RKO (cell line): Measurements from ENCODE around the gene DHRSX.
A peak's percentile ranks its signal among the peaks of the same experiment; 100 is the strongest.
"Not testable (repeated sequence)": the region's sequence is repeated elsewhere in the genome, so short reads cannot be mapped to it uniquely, and the experiment has no call there.

ENCODE experiments used
- DNase-seq: peaks from one replicate; pipeline ENCODE4 v3.0.0-alpha.2; 2016; ENCODE audit warnings: low spot score

Gene DHRSX

DNA sequence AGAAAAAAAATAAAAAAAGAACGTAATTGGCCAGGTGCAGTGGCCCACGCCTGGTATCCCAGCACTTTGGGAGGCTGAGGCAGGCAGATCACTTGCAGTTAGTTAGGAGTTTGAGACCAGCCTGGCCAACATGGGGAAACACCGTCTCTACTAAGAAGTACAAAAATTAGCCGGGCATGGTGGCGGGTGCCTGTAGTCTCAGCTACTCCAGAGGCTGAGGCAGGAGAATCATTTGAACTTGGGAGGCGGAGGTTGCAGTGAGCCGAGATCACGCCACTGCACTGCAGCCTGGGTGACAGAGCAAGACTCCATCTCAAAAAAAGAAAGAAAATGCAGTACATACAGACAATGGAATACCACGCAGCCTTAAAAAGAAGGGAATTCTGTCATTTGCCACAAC is 150.7 kb downstream of the DHRSX start:
- not testable (repeated sequence) for DNase-seq

DNA sequence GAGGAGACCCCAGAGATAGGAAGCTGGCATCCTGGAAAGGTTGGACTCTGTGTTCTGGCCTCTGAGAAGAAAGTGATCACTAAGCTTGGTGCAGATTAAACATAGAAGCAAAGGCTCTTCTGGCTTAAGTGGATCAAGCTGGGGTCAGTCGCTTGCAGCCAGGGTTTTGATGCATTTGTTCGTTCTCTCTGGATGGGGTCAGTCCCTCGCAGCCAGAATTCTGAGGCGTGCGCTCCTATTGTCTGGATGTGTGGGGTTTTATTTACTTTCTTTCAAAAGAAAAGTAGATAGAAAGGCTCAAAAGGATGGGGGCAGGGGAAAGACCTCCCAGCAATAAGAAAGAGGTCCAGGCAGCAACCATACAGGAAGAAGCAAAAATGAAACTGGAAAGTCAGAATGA is 152.6 kb downstream of the DHRSX start:
- DNase-seq: no peak

DNA sequence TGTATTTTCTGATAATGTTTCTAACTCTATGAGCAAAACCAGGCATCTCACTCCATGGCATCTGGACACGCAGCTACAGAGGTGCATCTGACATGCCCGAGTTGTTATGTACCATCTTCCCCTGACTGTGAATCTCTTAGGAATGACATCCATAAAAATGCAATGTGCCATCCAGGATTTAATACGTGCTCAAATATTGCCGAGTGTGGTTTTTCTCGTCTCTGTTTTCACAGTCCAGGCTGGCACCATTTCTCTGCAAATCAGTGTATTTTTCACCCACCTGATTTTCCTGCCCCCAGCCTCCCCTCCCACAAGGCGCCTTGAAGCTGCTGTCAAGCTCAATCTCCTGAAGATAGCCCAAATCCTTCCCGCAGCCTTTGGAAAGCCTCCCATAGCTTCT is 154.6 kb downstream of the DHRSX start:
- DNase-seq: no peak

DNA sequence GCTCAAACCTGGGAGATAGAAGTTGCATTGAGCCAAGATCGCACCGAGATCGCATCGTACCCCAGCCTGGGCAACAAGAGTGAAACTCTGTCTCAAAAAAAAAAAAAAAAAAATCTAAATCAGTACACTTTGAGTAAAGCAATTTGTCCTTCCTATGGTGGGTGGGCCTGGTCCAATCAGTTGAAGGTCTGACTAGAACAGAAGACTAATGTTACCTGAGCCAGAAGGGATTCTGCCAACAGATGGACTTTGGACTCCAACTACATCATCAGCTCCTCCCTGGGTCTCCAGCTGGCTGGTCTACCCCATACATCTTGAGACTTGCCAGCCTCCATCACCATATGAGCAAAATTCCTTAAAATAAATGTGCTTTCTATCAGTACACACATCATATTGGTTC is 155.2 kb downstream of the DHRSX start:
- no peak for DNase-seq

DNA sequence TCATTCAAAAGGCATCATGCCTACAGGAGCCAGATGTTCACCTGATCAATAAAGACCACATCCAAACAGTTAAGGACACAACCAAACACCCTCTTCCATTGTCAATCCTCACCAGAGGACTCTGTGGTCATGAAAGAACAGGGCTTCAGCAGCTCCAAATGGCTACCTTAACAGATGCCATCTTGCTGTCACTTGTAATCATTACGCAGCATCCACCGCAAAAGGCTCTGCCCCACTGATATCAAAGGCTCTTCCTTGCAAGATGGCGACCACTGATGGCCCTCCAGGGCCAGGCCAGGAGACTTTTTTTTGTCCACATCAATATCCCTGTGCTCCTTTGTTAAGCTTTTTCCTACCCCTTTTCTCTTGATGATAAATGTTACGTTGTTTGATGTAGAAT is 157.4 kb downstream of the DHRSX start:
- no peak for DNase-seq

DNA sequence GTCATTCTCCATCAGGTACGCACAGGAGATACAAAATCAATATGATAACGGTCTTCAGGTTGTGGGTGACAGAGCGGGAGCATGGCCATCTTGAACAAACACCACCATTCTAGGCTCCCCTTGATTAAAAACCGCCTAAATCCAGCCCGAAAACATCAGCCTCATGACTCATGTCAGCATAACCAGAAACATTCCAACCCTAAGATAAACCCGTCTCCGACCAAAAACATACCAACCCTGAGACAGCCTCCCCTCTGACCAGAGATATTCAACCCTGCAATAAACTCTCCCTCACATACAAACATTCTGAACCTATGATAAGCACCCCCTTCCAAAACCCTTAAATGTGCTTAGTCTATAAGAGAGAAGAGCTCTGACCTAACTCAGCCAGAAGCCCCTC is 157.9 kb downstream of the DHRSX start:
- DNase-seq: no peak

DNA sequence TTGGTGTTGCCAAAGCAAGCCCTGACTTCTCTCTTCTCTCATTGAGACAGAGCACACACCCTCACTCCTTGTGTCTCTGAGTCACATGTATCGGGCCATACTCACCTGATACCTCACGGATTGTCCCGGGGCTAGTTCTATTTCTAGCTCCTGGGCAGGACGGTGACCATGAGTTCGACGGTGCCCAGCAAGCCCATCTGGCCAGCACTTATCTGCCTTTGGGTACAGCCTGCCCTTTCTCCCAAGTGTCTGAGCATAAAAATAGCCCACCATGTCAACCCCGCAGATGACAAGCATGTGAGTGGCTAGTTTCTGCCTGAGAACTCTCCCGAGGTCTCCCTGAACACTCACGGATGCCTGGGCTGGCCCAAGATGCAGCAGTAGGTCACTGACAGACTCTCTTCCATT is 158.5 kb downstream of the DHRSX start:
- DNase-seq: no peak

DNA sequence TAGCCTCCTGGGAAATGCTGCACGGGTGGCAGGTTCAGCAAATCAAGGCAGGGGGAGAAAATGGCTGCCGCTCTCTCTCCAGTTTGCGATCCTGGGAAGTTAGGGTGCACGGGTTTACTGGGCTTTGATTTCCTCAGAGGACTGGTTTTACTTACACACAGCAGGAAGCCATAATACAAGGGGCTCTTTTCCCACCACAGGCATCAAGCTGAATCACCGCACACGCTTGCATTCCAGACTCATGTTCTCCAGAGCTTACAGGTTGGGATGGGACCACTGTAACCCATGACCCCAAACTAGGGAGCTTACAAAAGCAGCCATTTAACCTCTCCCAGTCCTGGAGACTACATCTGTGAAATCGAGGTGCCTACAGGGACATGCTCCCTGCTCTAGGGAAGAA is 159.8 kb downstream of the DHRSX start:
- no peak for DNase-seq

DNA sequence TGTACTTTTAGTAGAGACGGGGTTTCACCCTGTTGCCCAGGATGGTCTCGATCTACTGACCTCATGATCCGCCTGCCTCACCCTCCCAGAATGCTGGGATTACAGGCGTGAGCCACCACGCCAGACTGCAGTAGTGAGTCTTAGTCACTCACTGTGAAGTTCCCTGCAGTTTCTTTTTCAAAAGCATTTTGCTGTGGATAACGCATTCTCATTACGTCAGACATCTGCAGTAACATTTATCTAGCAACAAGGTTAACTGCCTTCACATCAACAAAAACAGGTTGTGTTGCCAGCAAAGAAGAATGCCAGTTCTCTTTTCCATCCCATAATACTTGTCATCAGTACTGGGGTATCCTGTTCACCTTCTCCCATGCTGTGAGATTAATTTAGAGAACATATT is 164.6 kb downstream of the DHRSX start:
- no peak for DNase-seq

DNA sequence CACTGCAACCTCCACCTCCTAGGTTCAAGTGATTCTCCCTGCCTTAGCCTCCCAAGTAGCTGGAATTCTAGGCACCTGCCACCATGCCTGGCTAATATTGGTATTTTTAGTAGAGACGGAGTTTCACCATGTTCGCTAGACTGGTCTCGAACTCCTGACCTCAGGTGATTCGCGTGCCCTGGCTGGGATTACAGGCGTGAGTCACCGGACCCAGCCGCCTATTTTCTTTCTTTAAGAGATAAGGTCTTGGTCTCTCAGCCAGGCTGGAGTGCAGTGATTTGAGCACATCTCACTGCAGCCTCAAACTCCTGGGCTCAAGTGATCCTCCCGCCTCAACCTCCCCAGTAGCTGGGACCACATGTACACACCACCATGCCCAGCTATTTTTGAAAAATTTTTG is 166.5 kb downstream of the DHRSX start:
- DNase-seq: peak; percentile 12

DNA sequence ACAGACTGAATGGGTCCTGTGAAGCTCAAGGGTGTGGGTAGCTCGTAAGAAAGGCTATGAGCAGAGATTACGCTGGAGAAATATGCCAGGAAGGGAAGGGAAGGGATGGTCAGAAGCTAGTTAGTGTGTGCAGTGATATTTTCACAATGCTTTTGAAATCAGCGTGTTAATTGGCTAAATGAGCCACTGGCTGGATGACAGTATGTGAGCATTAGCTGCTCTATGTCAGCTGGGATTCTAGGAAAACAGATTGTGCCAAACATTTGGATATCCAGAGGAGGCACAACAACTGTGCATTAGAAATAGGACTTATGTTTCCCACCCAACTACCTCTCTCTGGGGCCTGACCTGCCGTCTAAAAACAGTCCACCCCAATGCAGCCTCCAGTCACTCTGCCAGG is 168.5 kb downstream of the DHRSX start:
- DNase-seq: no peak

DNA sequence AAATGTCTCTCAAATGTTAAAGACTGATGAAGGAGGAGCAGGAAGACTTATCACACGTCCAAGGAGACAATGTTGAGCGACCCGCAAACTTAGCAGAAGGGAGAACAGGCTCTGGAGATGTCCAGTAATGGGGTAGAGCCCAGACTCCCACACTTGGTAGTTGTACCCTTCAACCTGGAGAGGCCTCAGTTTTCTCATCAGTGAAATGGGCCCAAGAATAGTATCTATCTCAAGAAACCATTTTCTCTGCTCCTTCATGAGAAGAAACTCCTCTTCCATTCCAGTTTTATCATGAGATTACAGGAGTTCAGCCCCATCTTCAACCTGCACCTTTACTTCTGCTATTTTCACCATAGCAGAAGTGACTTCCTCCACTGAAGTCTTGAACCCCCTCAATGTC is 169.9 kb downstream of the DHRSX start:
- no peak for DNase-seq

DNA sequence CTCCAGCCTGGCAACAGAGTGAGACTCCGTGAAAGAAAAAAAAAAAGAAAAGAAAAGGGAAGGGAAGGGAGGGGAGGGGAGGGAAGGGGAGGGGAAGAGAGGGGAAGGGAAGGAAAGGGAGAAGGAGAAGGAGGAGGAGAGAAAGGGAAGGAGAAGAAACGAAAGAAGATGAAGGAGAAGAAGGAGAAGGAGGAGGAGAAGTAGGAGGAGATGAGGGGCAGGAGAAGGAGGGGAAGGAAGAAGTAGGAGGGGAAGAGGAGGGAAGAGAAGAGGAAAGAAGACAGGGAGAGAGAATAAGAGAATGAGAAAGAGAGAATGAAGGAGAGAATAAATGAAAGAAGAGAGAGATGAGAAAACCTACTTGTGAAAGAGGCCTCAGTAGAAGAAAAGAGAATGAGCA is 170.3 kb downstream of the DHRSX start:
- no peak for DNase-seq

DNA sequence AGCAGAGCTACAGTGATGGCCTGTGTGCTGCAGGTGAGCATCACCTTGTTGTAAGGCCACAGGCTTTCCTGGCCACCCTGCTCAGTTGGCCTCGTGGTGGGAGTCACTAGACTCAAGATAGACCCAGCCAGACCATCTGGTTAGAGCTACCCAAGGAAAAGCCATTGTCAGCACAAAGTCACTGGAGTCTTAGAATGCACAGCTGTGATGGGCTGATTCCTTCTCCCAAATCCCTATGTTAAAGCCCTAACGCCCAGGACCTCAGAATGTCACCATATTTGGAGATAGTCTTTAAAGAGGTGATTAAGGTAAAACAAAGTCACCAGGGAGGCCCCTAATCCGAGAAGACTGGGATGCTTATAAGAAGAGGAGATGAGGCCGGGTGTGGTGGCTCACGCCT is 173.4 kb downstream of the DHRSX start:
- DNase-seq: no peak

DNA sequence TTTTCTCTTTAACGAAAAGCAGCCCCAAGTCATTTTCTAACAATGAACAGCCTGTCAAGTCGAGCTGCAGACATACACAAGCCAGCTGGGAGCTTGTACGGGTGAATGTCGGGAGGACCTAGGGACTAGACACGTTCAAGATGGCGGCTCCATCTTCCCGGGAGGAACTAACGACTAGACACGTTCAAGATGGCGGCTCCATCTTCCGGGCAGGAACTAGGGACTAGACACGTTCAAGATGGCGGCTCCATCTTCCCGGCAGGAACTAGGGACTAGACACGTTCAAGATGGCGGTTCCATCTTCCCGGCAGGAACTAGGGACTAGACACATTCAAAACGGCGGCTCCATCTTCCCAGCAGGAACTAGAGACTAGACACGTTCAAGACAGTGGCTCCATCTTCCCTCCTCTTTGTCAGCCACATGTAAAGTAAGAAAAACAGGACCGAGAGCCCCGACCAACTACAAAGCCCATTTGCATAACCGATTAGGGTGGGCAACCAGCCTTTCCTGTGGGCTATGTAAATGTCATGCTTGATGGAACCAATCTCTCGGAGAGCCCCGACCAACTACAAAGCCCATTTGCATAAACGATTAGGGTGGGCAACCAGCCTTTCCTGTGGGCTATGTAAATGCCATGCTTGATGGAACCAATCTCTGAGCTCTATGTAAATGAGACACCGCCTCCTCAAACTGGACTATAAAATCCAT is 175.5 kb downstream of the DHRSX start:
- no peak for DNase-seq

DNA sequence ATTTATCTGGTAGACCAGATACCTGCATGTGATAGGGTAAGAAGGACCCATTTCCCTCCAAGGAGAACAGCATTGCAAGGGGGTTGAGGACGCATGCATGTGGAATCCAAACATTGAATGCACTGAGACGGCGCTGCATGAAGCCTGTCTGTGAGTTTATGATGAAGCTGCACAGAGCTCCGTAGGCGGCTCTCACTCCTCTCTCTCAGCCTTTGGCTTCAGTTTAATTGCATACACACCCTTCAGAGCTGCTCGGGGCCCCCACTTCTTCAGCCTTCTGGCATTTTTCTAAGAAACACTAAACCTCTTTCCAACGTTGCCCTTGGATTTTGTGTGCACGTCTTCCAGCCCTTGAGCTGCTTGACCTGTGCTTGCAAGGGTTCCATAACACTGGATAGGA is 176.6 kb downstream of the DHRSX start:
- DNase-seq: no peak

DNA sequence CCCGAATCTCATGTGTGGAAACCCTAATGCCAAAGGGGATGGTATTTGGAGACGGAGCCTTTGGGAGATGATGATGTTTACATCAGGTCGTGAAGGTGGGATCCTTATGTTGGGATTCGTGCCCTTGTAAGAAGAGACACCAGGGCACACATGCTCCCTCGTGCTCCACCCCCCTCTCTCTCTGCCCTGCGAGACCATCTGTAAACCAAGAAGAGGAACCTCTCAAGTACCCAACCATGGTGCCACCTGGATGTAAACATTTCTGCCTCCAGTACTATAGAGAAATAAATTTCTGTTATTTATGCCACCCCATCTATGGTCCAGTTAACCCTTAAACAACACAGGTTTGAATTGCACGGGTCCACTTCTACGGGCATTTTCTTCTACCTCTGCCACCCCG is 179.4 kb downstream of the DHRSX start:
- DNase-seq: no peak

DNA sequence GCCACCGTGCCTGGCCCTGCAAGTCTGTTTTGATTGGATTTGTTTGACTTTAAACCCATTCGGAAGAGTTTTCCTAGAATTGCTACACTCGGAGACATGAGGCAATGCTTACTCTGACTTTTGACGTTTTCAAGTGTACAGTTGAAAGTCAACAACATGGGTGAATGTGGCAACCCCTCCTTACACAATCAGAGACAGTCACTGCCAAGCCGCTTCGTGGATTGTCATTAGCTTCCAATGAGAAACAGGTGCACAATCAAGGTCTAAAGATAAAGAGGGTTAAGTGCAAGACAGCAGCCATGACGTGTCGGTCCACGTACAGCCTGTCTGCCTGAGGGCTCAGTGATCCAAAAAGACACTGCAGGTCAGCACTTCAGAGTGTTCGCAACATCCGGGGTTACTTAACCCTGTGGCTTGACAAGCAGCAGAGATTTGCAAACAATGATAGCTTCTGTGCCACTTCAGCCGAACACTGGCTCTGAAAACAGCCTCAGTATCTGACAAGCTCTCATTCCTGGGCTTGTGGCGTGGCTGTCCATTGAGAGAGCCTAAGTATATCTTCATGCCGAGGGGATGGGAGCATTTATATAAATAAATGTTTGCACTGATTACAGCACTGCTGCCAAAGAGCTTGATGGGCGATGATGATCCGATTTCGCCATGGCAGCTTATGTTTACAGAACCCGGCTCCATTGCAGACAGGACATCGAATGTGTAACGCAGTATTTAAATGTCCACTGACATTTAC is 180.0 kb downstream of the DHRSX start:
- no peak for DNase-seq

DNA sequence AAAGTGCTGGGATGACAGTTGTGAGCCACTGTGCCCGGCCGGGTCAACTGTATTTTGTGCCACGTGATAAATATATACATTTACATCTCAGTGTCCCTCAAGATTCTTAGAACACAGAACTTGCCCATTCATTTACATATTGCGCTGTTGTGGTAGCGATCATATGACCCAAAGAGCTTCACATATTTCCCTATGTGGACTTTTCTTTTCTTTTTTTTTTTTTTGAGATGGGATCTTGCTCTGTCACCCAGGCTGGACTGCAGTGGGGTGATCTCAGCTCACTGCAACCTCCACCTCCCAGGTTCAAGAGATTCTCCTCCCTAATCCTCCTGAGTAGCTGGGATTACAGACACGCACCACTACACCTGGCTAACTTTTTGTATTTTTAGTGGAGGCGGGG is 180.7 kb downstream of the DHRSX start:
- no peak for DNase-seq

DNA sequence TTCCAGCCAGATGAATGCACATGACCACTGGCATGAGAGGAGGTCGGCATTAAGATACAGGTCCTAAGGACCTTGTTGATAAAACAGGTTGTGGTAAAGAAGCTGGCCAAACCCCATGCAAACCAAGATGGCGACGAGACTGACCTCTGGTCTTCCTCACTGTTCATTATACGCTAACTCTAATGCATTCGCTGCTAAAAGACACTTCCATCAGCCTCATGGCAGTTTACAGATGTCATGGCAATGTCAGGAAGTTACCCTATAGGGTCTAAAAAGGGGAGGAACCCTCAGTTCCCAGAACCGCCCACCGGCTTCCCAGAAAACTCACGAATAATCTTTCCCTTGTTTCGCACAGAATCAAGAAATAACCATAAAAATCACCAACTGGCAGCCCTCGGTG is 182.4 kb downstream of the DHRSX start:
- no peak for DNase-seq

DNA sequence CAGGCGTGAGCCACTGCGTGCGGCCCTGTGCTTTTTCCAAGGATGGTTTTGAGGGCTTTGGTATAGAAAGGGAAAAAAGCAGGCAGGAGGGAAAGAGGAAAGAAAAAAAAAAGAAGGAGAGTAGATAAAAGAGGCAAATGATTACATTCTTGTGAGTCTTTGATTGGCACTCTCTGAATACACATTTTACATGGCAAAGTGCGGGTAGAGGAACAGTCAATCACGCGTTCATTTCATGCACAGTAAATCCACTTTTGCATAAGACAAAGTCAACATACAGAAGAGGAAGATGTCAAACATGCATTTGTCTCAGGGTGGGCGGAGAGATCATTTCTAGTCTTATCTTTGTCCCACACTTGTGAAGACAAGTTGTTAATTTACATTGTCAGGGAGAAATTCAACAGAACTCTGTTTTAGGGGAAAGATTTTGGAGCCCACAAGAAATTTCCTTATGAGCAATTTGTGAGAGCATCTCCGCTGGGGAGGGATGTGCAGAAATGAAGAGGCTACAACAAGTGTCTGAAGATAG is 183.2 kb downstream of the DHRSX start:
- DNase-seq: no peak

DNA sequence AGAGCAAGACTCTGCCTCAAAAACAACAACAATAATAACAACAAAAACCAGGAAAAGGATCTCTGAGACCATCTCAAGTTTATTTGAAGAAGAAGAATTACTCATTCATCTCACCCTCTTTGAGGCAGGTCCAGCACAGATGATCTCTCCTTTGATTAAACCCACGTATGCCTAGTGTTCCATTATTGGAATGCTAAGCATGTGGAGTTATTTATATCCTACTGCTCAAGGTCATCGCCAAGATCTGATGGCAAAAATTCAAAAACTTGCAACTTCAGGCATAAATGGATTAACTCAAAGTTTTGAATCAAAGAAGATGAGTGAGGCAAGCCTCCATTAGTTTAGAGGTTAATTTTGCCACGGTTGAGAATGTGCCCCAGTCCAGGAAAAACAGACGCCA is 184.2 kb downstream of the DHRSX start:
- no peak for DNase-seq

DNA sequence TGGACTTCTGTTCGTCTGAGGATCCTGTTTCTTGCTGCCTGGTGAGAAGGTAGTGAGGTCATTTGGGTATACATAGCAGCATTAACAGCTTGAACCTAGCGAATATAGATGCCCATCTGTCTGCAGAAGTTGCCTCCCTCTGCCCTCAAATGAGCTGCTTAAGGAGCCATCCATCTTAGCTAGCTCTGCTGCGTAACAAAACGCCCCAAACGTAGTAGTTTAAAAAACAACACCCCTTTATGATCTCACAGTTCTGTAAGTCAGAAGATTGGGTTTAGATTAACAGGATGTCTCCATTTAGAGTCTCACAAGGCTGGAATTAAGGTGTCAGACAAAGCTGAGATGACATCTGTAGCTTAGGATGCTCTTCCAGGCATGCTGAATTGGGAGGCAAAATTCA is 185.3 kb downstream of the DHRSX start:
- DNase-seq: no peak
